ENCODE data around the gene CDHR3.

- no peak for TF ChIP-seq CTCF (IDR thresholded peaks at IDR 0.05; ENCODE audit: poor library complexity, severe bottlenecking)
- no peak for TF ChIP-seq EZH2 (IDR thresholded peaks at IDR 0.05; ENCODE audit: borderline replicate concordance, insufficient read depth, low read length, poor library complexity, severe bottlenecking)
- TF ChIP-seq SMC3 (conservative IDR thresholded peaks at IDR 0.05; ENCODE audit: poor library complexity): no peak
- TF ChIP-seq MXI1 (conservative IDR thresholded peaks at IDR 0.05; ENCODE audit: poor library complexity, severe bottlenecking): no peak
- no peak for TF ChIP-seq EP300 (conservative IDR thresholded peaks at IDR 0.05; ENCODE audit: poor library complexity, severe bottlenecking)
- no peak for TF ChIP-seq POLR2AphosphoS5 (IDR thresholded peaks at IDR 0.05)
Measured at GRCh38 chr7:105917659-105918058, 45.4 kb upstream of the CDHR3 start.
